ENCODE data around the gene ELF3. TPM values are rescaled to one million over a fixed set of nuclear protein-coding genes. Genes with fewer than 3 reads are reported as not detected.
A peak's percentile ranks its signal among the peaks of the same experiment; 100 is the strongest.

Gene ELF3
- total RNA-seq, 2 donors from 2014 or later, result 11.8 to 13.2 TPM

GRCh38 chr1:201989354-201990128 is 20.8 kb upstream of the ELF3 start:
- H3K9me3 Mint-ChIP-seq, result no peaks in the 10 kb centered on the region
- WGBS, 2 experiments (ENCODE audit: insufficient coverage in 1 of 2, insufficient read length in 1 of 2), result 96 to 97% methylated on average over 7 to 10 of the region's 10 CpGs
- H3K27ac Mint-ChIP-seq, result no peak overlapping the region
- Histone ChIP-seq H3K4me1 (ENCODE audit: control insufficient read depth, insufficient read depth, low read length) (no peaks in the 10 kb centered on the region), H3K4me3 (ENCODE audit: low read length) (no peak overlapping the region), H3K9me3 (ENCODE audit: control insufficient read depth, low read length) (no peaks in the 10 kb centered on the region), H3K27me3 (ENCODE audit: control insufficient read depth, insufficient read depth, low read length, poor library complexity, severe bottlenecking) (no peaks in the 10 kb centered on the region), H3K27ac (ENCODE audit: low read depth, low read length) (no peak overlapping the region), H3K36me3 (ENCODE audit: control insufficient read depth, insufficient read depth, low read length) (peaks cover 39% of the 10 kb centered on the region), H3K9ac (ENCODE audit: extremely low read depth, low read length, poor library complexity, severe bottlenecking) (no peak overlapping the region)
- DNase-seq, result no peak
- H3K27me3 Mint-ChIP-seq (ENCODE audit: insufficient read depth), result no peaks in the 10 kb centered on the region
- peaks cover 49% of the 10 kb centered on the region for H3K36me3 Mint-ChIP-seq (ENCODE audit: low read depth)
- peaks cover under 1% of the 10 kb centered on the region for H3K4me1 Mint-ChIP-seq
- TF ChIP-seq, protein P1, sequence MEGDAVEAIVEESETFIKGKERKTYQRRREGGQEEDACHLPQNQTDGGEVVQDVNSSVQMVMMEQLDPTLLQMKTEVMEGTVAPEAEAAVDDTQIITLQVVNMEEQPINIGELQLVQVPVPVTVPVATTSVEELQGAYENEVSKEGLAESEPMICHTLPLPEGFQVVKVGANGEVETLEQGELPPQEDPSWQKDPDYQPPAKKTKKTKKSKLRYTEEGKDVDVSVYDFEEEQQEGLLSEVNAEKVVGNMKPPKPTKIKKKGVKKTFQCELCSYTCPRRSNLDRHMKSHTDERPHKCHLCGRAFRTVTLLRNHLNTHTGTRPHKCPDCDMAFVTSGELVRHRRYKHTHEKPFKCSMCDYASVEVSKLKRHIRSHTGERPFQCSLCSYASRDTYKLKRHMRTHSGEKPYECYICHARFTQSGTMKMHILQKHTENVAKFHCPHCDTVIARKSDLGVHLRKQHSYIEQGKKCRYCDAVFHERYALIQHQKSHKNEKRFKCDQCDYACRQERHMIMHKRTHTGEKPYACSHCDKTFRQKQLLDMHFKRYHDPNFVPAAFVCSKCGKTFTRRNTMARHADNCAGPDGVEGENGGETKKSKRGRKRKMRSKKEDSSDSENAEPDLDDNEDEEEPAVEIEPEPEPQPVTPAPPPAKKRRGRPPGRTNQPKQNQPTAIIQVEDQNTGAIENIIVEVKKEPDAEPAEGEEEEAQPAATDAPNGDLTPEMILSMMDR (conservative IDR thresholded peaks at IDR 0.05), result no peak
- H3K4me3 Mint-ChIP-seq, result no peak overlapping the region

DNA sequence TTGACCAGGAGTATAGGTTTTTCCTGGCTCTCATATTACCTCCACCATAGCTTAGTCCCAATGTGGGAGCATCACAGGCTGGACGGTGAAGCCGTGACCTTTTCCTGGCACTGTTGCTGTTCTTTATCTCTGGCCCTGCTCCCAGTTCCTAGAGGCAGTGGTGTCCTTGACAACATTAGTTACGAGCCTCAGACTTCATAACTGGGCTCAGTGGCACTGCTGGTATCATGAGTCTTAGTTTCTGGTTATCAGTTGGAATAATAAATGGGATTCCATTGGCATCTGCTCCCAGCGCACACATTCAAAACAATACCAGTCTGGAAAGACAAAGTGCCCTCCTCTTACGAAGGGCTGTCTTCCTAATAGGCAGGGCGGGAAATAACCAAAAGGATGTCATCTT is 20.0 kb upstream of the ELF3 start:
- Histone ChIP-seq H3K4me3 (ENCODE audit: low read length) (no peak overlapping the region), H3K27me3 (ENCODE audit: control insufficient read depth, insufficient read depth, low read length, poor library complexity, severe bottlenecking) (no peaks in the 10 kb centered on the region), H3K4me1 (ENCODE audit: control insufficient read depth, insufficient read depth, low read length) (no peaks in the 10 kb centered on the region), H3K27ac (ENCODE audit: low read depth, low read length) (no peak overlapping the region), H3K9ac (ENCODE audit: extremely low read depth, low read length, poor library complexity, severe bottlenecking) (no peak overlapping the region), H3K36me3 (ENCODE audit: control insufficient read depth, insufficient read depth, low read length) (peaks cover 44% of the 10 kb centered on the region), H3K9me3 (ENCODE audit: control insufficient read depth, low read length) (no peaks in the 10 kb centered on the region)
- Mint-ChIP-seq H3K27me3 (ENCODE audit: insufficient read depth) (no peaks in the 10 kb centered on the region), H3K4me3 (no peak overlapping the region), H3K9me3 (no peaks in the 10 kb centered on the region), H3K27ac (no peak overlapping the region), H3K4me1 (no peaks in the 10 kb centered on the region), H3K36me3 (ENCODE audit: low read depth) (peaks cover 49% of the 10 kb centered on the region)
- DNase-seq, result no peak
- WGBS, 2 experiments (ENCODE audit: insufficient coverage in 1 of 2, insufficient read length in 1 of 2), result 83% methylated on average over 6 of the region's 6 CpGs
- TF ChIP-seq, protein P1 (conservative IDR thresholded peaks at IDR 0.05), result no peak

GRCh38 chr1:201999625-202000238 is 10.7 kb upstream of the ELF3 start:
- H3K9me3 Mint-ChIP-seq, result no peaks in the 10 kb centered on the region
- peaks cover 3% of the 10 kb centered on the region for H3K4me1 Mint-ChIP-seq
- WGBS, 2 experiments (ENCODE audit: insufficient coverage in 1 of 2, insufficient read length in 1 of 2), result 74 to 79% methylated on average over 14 to 16 of the region's 16 CpGs
- peak overlapping the region; percentile 63 for H3K27ac Mint-ChIP-seq
- TF ChIP-seq, protein P1 (conservative IDR thresholded peaks at IDR 0.05), result peak; percentile 90
- Histone ChIP-seq H3K4me1 (ENCODE audit: control insufficient read depth, insufficient read depth, low read length) (no peaks in the 10 kb centered on the region), H3K27ac (ENCODE audit: low read depth, low read length) (no peak overlapping the region), H3K27me3 (ENCODE audit: control insufficient read depth, insufficient read depth, low read length, poor library complexity, severe bottlenecking) (no peaks in the 10 kb centered on the region), H3K4me3 (ENCODE audit: low read length) (no peak overlapping the region), H3K9me3 (ENCODE audit: control insufficient read depth, low read length) (no peaks in the 10 kb centered on the region), H3K36me3 (ENCODE audit: control insufficient read depth, insufficient read depth, low read length) (peaks cover 82% of the 10 kb centered on the region), H3K9ac (ENCODE audit: extremely low read depth, low read length, poor library complexity, severe bottlenecking) (no peak overlapping the region)
- no peak overlapping the region for H3K4me3 Mint-ChIP-seq
- peaks cover 68% of the 10 kb centered on the region for H3K36me3 Mint-ChIP-seq (ENCODE audit: low read depth)
- DNase-seq, result peak; percentile 79
- H3K27me3 Mint-ChIP-seq (ENCODE audit: insufficient read depth), result no peaks in the 10 kb centered on the region

Measured in endodermal cell (in vitro differentiated cells).